Stimulated activated CD8-positive, alpha-beta memory T cell treated with anti-CD3 and anti-CD28 coated beads, Interleukin-4, amount 100 ng/mL, for 48 hours (primary cell): ENCODE results near the gene SGCD.

ENCODE experiments used
- DNase-seq: peaks from one replicate; pipeline ENCODE4 v3.0.0-alpha.2; 2020

The SGCD gene

GRCh38 chr5:156802501-156802900 lies 475.5 kb downstream of the SGCD start:
- no peak for DNase-seq

GRCh38 chr5:156803404-156803803 lies 476.4 kb downstream of the SGCD start:
- DNase-seq: no peak

- no peak for DNase-seq
Observed at GRCh38 chr5:156812959-156813358, 486.0 kb downstream of the SGCD start.

- DNase-seq: peak; percentile 33
Observed at GRCh38 chr5:156815988-156816599, 489.1 kb downstream of the SGCD start.
